Retina (tissue), 1 donor: Measurements from ENCODE around the gene XRCC4.
"Not testable (repeated sequence)": the region's sequence is repeated elsewhere in the genome, so short reads cannot be mapped to it uniquely, and the experiment has no call there.

Experiments
- DNase-seq: peaks from one replicate; pipeline ENCODE4 v3.0.0-alpha.2; 2016

Gene XRCC4

DNA sequence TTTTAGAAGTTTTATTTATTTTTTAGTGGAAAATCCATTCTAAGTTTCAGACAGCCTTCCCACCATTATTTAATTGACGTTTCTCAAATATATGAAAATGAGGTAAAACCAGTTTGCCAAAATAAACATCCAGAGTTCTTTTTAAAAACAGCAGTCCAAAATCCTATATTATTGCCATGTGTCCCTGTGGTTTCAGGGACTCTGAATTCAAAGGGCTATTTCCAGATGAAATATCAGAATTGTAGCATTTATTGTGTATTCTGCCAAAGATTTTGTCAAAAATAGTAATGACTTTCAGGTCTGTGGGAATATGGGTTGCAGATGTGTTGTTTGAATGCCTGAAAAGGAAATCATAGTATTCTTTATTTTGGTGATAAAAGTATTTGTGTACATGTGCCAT lies 41.6 kb downstream of the XRCC4 start:
- no peak for DNase-seq

DNA sequence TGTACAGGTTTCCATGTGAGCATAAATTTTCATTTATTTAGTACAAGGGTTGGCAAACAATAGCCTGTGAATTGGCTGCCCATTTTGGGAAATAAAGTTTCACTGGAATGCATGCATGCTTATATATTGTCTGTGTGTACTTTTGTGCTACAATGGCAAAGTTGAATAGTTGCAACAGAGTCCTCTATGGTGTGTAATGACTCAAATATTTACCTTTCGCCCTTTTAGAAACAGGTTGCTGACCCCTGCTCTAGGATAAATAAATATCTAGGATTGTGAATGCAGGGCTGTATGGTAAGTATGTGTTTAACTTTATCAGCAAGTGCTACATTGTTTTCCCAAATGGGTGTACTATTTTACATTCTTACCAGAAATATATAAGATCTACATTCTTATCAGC lies 47.2 kb downstream of the XRCC4 start:
- DNase-seq = no peak

DNA sequence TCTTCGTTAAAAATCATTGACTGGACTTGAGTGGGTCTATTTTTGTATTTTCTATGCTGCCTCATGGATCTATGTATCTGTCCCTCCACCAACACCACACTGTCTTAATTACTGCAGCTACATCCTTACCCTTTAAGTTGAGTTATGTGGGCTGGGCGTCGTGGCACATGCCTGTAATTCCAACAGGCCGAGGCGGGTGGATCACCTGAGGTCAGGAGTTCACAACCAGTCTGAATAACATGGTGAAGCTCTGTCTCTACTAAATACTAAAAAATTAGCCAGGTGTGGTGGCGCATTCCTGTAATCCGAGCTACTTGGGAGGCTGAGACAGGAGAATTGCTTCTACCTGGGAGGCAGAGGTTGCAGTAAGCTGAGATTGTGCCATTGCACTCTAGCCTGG lies 48.2 kb downstream of the XRCC4 start:
- no peak for DNase-seq

DNA sequence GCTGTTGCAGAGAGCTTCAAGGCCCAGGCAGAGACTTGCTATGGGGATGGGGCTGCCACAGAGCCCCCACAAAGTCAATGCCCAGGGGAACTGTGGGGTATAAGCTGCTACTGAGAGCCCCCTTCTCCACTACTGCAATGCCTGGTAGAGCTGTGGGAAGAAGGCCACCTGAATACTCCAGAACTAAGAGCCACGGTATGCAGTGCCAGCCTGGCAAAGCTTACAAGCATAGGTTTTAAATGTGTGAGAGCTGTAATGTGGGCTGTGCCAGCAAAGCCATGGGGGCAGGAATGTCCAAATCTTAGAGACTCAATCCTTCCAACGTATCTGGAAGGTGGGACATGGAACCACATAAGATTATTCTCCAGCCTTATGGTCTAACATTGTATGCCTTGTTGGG lies 49.2 kb downstream of the XRCC4 start:
- no peak for DNase-seq

DNA sequence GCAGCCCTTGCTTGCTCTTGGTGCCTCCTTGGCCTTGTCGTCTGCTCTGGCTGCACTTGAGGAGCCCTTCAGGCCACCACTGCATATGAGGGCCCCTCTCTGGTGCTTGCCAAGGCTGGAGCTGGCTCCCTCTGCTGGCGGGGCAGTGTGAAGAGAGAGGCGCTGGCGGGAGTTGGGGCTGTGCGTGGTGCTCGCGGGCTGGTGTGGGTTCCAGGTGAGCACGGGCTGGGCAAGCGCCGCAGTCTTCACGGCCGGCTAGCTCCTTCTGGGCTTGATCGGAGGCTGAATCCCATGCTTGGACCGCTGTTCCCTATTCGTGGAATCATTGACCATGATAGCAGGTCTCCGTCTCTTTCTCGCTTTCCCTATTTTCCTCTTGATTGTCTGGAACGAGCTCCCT lies 56.5 kb downstream of the XRCC4 start:
- DNase-seq = no peak

DNA sequence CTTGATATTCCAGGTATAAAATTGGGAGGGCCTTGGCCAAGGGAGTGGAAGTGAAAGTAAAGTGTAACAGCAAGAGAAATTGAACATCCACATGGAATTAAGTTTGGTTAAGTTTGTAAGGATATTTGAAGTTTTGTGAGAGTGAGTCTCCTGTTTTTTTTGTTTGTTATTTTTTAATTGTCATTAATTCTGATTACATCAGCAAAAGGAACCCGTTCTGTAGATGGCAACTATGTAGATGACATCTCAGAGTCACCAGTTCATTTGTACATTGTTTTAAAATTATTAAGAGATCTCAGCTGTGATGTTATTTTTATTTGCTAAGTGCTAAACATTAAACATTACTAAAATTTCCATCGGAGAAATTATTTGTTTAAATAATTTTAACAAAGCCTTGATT lies 65.2 kb downstream of the XRCC4 start:
- DNase-seq = no peak

DNA sequence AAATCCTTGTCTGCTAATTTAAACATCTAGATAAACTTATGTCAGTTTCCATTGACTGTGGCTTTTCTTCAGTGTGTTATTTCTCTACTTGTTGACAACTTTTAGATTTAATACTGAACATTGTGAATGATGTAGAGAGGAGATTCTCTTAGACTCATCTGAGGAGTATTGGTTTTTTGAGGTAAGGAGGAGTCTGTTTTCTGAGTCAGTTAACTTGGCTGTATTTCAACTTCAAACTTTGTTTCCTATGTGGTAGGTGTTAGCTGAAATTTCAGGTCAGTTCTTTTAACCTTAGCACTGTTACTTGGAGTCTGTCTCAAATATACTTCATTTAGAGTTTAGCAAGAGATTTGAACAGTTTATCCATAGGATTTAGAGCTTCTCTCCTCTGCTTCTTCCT lies 67.9 kb downstream of the XRCC4 start:
- no peak for DNase-seq

DNA sequence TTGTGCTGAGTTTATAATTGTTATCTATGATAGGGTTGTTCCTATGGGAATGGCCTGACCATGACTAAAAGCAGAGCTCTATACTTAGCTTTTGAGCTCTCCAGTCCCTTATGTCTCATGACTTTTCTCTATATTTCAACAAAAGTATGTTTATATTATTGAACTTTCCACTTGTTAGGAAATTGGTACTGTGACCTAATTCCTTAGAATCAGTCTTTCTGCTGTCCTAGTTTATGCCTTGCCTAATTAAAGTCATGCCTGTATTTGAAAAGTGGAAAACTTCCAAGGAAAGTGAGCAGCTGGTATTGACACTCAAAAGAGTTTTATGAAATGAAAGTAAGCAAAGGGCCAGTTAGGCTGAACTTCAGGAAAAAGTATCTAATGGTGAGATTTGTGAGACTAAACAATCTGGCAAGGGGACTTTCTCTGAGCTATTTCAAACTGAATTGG lies 68.6 kb downstream of the XRCC4 start:
- DNase-seq = no peak

DNA sequence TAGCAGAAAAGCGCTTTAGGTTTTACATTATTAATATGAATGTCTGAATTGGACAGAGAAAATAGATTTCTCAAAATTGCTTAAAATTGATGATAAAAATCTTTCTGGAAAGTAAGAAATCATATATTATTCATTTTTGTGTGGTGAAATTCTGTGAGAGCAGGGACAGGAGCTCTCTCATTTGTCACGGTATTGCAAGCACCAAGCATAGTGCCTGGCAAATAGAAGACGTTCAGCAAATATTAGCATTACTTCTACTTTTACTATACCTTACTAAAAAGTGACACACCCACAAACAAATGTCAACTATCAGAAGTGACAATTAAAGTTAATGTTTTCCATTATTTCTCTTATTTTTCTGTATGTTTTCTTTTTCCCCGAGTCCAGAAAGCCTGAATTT lies 69.1 kb downstream of the XRCC4 start:
- DNase-seq = no peak

DNA sequence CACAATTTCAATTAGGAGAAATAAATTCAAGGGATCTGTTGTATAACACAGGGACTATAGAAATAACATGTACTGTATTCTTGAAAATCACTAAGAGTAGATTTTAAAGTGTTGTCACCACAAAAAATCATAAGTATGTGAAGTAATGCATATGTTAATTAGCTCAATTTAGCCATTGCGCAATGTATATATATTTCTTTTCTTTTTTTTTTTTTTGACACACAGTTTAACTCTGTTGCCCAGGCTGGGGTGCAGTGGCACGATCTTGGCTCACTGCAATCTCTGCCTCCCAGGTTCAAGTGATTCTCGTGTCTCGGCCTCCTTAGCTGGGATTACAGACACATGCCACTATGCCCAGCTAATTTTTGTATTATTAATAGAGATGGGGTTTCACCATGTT lies 70.2 kb downstream of the XRCC4 start:
- no peak for DNase-seq

DNA sequence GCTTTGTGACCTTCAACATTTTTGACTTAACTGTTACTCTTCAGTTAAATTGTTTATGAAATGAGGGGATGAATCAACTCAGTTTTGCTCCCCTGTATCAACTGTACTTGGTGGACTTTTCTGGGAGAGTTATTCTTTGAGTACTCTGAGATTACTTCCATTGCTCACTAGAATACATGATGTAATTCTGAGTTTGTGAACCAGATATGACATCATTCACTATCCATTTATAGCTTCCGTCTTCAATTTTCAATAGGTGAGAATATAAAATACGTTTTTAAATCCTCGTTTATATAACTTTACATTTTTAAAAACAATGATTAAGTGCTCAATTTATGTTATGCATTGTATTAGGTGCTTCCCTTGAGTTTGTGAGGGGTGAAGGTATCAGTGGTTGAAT lies 71.0 kb downstream of the XRCC4 start:
- no peak for DNase-seq

DNA sequence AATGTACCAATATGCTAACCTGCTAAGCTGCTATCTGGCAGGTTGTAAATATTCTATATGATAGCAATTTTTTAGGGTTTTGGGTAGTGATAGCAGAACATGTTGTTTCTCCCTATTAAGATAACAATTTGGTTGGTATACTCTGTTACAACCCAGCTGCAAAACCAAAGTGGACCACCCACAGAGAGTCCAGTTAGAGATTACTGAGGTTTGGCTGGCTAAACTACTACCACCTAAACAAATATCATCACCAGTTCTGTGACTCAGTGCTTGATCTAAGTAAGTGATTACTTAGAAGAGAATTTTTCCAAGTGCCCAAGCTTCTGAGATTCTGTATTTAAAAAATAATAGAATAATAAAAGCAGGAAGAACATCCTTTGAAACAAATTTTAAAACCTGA lies 72.3 kb downstream of the XRCC4 start:
- DNase-seq = no peak

DNA sequence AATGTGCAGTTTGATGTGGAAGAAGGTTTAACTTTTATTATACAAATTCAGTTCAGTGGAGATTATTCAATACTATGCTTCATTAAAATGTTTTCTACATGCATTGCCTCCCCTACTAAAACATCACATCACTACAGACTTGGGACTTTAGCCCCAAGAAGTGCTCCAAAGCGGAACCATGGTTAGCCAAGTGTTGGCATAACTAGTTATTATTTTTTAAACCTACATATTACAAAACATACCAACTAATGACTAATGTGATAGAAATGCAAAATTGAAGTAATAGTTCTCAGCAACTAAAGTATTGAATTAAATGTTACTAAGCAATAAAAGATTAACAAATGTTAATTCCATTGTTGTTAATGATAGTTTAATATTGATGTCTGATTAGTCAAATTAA lies 74.5 kb downstream of the XRCC4 start:
- DNase-seq = no peak

DNA sequence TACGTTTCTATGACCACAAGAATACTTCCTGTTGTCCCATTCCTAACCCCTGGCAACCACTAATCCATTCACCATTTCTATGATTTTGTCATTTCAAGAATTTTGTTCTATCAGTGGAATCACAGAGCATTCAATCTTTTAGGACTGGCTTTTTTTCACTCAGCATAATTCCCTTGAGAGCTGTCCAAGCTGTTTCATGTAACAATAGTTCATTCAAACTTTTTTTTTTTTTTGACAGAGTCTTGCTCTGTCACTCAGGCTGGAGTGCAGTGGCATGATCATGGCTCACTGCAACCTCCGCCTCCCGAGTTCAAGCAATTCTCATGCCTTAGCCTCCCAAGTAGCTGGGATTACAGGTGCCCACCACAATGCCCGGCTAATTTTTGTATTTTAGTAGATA lies 75.6 kb downstream of the XRCC4 start:
- DNase-seq = not testable (repeated sequence)

DNA sequence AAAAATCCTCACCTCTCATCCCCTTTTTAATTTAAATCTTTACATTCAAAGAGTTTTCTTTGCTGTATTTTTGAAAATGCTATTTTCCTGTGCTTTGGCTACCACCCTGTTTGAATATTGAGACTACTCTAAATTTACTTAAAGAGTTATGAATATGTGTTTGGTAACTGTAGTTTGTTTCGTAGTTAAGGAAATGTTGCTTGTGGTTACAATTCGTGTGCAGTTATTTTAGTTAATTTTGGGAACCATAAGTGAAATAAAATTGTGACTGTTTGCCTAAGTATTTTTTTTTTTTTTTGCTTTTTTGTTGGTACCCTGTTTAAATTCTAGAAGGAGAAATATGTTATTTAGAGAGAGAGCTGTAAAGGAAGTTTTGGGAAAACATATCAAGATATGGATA lies 78.7 kb downstream of the XRCC4 start:
- DNase-seq = no peak

DNA sequence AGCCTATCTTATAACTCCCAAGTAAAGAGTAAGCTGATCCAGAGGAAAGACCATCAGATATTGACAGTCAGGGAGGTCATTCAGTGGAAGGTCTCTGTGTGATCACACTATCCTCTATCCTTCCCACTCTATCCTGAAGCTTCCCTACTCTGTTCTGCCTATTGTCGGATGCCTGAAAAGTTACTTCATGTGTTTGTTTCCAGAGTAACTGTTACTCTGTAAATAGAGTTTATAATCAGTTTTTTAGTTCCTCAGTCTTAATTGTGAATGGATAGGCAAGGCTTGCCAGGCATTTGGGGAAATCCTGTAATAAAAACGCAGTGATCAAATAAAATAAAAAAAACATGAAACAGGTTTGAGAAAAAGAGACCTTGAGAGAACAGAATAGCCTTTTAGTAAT lies 79.8 kb downstream of the XRCC4 start:
- DNase-seq = no peak

DNA sequence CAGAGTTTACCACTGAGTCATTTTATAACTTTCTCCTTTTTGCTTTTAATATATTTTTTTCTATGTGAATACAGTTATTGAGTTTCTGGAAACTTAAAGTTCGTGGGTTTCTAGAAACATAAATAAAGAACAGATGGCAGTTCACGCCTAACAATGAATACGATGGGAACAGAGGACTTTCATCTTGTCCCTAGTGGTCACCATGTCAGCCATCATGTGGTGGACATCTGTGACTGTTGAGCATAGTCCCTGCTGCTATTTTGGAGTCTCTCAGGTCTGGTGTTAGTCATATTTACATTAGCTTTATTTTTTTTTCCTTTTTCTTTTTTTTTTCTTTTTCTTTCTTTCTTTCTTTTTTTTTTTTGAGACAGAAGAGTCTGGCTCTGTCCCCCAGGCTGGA lies 85.3 kb downstream of the XRCC4 start:
- no peak for DNase-seq

DNA sequence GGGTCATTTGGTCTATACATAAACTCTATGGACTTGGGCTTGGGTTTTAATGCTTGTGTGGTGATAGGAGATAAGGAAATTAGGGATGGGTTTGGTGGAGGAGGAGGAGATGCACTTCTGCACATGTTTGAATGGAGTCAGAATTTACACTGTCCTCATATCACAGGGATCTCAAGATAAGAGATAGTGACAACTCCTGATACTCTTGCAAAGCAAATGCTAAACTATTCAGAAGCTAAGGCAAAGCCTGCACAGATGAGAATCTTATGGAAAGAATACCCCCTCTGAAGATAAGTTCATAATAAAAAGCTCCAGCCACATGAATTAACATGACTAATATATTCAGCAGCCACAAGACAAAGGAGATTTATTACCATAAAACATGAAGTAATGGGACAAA lies 90.2 kb downstream of the XRCC4 start:
- no peak for DNase-seq

DNA sequence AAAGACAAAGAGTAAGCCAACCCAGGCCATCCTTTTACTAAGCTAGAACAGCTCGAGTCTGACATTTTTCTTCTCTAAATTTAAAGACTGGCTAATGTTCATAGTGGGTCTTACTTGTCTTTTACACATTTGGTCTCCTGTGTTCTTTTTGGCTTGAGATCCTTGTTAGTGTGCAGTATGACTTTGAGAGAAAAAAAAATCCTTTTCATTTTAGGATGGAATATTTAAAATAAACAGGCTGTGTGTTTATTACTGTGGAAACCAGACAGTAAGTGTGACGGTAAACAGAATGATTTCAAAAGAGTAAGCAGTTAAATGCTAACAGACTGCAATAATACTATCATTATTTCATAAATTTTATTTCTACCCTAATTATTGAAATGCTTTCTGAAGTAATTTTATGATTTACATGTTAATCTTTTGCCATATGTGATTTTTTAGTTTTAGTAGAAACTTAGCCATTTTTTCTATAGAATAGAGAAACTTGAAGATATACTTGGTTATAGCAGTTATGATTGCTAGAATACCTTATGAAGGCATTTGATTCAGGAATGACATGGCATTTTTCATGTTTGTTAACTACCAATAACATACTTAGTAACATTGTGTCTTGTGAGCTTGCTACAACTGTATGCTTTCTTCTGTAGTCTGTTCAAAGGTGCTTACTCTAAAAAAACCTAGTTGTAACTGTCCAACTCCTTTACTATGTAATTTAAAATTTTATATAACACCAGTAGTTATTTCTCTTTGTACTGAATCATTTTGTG lies 92.4 kb downstream of the XRCC4 start:
- no peak for DNase-seq

DNA sequence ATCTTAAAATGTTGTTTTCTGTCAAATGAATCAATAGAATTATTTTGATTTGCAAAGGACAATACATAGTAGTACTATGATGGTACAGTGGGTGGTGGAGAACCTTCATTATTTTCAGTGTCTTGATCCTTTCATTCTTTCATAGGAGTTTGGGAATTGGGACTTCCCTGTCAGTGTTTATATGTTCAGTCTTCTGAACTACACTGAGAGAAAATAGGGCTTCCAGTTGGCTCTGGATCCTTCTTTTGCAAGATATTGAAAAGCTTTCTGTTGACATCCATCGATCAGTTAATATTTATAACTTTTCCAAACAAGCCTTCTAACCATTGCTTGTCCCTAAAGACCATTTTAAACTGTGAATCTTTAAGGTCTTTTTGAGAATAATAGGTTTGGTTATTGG lies 94.7 kb downstream of the XRCC4 start:
- no peak for DNase-seq

DNA sequence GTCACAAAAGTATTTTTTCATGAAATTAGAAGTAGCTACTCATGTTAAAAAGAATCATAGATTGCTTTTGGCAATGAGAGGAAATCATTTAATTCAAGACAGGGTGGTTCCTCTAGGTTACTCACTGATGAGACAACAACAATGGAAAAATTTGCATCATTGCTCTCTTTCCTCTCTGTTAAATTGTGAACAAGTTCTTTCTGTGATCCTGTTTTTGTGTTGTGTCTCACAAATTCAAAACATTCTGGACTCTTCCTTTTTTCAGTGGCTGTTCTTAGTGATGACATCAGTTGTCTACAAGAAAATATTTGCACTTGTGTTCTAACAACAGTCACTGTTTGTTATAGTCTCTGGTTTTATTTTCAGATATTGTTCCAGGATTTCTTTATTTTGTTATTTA lies 95.3 kb downstream of the XRCC4 start:
- DNase-seq = no peak

DNA sequence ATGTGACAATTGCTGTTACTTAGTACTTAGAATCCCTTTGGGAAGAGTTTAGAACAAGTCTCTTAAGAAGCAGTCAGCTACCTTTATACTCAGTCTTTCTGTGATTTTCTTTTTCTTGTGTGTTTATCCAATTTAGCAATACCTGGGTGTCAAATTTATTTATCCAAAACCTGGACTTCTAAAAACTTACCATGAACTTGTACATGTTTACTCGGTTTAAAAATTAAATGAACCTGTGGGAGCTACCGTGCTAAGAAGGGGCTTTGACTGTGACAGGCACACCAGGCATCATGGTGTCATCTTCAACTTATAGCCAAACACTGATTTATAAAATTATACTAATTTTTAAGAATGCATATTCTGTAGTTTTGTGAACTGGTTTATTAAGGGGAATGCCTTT lies 96.5 kb downstream of the XRCC4 start:
- no peak for DNase-seq

DNA sequence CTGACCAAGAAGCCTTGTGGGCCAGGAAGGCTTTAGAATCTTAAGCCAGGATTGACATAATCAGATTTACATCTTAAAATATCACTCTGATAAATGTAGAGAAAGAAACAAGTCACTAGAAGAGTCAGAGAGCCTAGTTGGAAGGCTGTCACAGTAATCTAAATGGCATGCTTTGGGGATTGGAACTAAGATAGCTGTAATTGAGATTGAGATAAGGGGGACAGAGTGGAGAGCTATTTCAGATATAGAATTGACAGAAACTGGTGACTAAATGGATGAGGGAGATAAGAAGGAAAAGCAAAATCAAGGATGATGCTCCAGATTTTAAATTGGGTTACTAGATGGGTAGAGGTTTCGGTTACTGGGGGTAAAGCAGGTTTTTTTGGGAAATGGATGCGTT lies 100.5 kb downstream of the XRCC4 start:
- DNase-seq = no peak

DNA sequence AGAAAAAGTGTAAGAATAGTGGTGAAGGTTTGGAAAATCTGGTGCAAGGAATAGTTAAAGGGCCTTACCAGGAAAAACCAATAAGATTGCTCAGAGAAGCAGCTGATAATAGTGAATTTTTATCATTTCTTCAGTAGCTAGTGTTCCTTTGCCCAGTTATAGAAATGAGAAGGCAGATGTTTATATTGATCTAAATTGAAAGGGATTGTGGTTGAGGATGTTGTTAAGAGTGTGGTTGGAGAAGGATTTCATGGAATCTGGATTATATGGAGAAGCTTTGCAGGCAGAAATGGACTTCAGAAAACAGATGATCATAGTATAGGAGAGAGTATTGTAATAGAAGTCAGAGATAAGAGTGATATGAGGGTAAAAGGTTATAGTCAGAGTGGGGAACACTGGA lies 102.6 kb downstream of the XRCC4 start:
- DNase-seq = no peak

DNA sequence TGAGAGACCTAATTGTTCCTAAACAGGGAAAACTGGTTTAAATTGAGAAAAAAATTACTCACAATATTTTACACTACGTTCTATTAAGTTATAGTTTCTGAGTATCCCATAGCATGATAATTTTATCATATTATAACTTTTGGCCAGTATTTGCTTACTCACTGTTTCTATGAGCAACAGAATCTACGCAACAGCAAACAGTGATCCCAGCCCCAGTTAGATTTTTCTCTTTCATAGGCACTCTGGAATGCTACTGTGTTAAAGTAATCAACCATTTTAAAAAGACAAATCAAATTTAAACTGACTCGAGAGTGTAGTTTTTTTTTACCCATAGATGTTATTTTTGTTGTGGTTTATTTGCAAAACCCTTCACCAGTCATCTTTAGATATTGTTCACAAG lies 107.2 kb downstream of the XRCC4 start:
- DNase-seq = no peak

DNA sequence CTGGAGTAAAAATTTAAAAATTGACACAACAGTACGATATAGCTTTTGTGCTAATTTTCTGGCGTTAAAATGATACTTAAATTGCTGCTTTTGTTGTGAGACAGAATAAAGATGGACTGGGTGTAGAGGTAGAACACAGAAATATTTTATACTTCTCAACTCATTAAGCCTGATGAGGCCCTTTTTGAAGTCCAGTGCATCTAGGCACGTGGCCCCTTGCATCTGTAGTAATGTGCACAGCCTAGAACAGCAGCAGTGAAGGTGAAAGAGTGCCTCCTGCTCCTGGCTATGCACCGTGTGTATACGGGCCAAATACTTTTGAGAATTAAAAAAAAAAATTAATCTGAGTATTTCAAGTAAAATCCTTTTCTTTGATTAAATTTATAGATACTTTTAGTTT lies 115.6 kb downstream of the XRCC4 start:
- DNase-seq = no peak
